HG03558 (cell line): Measurements from ENCODE around the gene ATRX.
"Not testable (repeated sequence)": the region's sequence is repeated elsewhere in the genome, so short reads cannot be mapped to it uniquely, and the experiment has no call there.

Experiments used
- ATAC-seq: cut with Tn5 transposase; IDR thresholded peaks from one replicate; pipeline ENCODE4 v1.9.1; 2021; ENCODE audit warnings: moderate number of reproducible peaks; ENCODE audit not compliant: unreplicated experiment; ENCODE audit errors: extremely low read depth

Gene ATRX

DNA sequence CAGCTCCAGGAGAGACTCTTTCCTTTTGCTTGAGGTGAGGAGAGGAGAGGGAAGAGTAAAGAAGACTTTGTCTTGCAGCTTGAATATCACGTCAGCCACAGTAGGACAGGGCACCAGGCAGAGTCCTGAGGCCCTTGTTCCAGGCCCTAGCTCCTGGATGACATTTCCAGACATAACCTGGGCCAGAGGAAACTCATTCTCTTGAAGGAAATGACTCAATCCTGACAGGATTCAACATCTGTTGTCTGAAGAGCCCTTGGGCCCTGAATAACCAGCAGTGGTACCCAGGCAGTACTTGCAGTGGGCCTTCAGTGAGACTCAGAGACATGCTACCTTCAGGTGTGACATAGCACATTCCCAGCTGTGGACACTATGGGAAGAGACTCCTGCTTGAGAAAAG is 276.0 kb downstream of the ATRX start:
- no peak for ATAC-seq

GRCh38 chrX:77505227-77505626 is 280.8 kb downstream of the ATRX start:
- ATAC-seq, result no peak

DNA sequence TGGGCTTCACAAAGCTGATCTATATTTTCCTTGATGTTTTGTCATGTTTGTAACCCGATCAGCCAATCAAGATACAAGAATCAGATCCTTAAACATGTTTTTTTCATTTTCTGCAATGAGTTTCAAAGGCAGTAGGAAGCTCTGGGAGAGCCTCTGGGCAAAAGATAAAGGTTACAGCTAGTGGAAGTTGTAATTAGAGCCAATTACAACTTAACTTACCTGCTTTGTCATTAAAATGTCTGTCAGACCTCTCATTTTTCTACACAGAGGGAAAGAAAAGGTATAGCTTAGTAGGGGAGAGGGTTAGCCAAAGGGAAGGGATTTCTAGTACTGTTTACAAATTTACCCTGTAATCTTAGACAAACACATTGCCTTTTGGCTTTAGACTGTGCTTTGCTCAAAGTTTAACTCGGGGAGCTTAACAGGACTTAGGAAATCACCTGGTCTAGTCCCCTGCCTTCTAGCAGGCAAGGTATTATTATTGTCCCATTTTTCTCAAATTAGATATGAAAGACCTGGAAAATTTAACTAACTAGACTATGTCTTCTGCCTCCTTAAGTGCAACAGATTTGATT is 283.0 kb downstream of the ATRX start:
- no peak for ATAC-seq

GRCh38 chrX:77500164-77500563 is 285.9 kb downstream of the ATRX start:
- not testable (repeated sequence) for ATAC-seq

DNA sequence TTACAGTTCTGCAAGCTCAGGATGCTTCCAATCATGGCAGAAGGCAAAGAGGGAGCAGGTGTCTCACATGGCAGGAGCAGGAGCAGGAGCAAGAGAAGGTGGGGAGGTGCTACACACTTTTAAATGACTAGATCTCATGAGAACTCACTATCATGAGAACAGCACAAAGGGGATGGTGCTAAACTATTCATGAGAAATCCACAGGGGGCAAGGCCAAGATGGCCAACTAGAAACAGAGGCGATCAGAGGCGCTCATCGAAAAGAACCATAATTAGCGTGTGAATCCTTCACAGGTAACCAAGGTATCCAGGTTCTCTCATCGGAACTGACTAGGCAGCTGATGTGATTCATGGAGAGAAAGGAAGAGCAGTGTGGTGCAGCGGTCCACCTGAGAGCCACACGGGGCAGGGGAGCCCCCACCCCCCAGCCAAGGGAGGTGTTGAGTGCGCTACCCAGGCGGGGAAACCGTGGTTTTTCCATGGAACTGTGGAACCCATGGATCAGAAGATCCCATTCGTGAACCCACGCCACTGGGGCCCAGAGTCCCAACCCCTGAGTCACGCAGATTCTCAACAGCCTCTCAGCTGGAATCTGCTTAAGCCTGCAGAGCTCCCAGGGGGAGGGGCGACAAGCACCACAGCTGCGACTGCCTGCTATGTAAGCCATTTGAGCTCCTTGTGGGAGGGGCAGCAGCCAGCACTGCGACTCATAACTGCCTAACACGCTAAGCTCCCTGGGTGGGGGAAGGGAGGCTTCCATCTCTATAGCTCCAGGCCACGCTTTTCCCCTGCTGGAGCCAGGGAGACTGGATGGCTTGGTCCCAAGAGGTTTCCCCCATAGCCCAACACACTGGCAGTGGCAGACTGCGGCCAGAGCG is 292.1 kb downstream of the ATRX start:
- ATAC-seq, result no peak

DNA sequence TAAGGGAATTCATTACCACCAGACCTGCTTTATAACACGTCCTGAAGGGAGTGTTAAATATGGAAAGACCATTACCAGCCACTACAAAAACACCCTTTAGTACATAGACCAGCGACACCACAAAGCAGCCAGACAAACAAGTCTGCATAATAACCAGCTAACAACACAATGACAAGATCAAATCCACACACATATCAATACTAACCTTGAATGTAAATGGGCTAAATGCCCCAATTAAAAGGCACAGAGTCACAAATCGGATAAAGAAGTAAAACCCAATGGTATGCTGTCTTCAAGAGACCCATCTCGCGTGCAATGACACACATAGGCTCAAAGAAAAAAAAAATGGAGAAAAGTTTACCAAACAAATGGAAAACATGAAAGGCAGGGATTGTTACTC is 302.0 kb downstream of the ATRX start:
- ATAC-seq, result no peak

- no peak for ATAC-seq
Observed at GRCh38 chrX:77455437-77455836, 330.6 kb downstream of the ATRX start.
